Endodermal cell (in vitro differentiated cells): ENCODE measurements around the gene RTL5. TPM values are rescaled to one million over a fixed set of nuclear protein-coding genes. Genes with fewer than 3 reads are reported as not detected.
A peak's percentile ranks its signal among the peaks of the same experiment; 100 is the strongest.
"Not testable (repeated sequence)": the region's sequence is repeated elsewhere in the genome, so short reads cannot be mapped to it uniquely, and the experiment has no call there.

Source experiments
- DNase-seq: peaks from one replicate; pipeline ENCODE4 v3.0.0-alpha.2; 2017
- H3K27ac ChIP-seq: 2 replicates; pipeline ENCODE4 v1.5.1; 2013; ENCODE audit warnings: mild to moderate bottlenecking, low read depth, low read length, moderate library complexity
- H3K27me3 ChIP-seq: 2 replicates; pipeline ENCODE4 v1.6.1; 2013; ENCODE audit warnings: mild to moderate bottlenecking, low read length, moderate library complexity; ENCODE audit not compliant: insufficient read depth, control insufficient read depth, poor library complexity, severe bottlenecking
- H3K36me3 ChIP-seq: 2 replicates; pipeline ENCODE4 v1.7.0; 2013; ENCODE audit warnings: mild to moderate bottlenecking, low read length, moderate library complexity; ENCODE audit not compliant: control insufficient read depth, insufficient read depth
- H3K4me1 ChIP-seq: one replicate; pipeline ENCODE4 v1.7.0; 2013; ENCODE audit warnings: low read length; ENCODE audit not compliant: control insufficient read depth, insufficient read depth
- H3K4me3 ChIP-seq: 2 replicates; pipeline ENCODE4 v1.5.1; 2013; ENCODE audit warnings: mild to moderate bottlenecking, low read length, moderate library complexity
- H3K9ac ChIP-seq: 2 replicates; pipeline ENCODE4 v1.6.1; 2013; ENCODE audit warnings: mild to moderate bottlenecking, low read length, moderate library complexity; ENCODE audit not compliant: poor library complexity, severe bottlenecking; ENCODE audit errors: extremely low read depth
- H3K9me3 ChIP-seq: 2 replicates; pipeline ENCODE4 v1.6.1; 2013; ENCODE audit warnings: mild to moderate bottlenecking, low read length, moderate library complexity; ENCODE audit not compliant: control insufficient read depth
- H3K27ac Mint-ChIP-seq: 2 replicates; pipeline ENCODE4 v1.8.0; 2020; ENCODE audit warnings: mixed read lengths
- H3K27me3 Mint-ChIP-seq: 2 replicates; pipeline ENCODE4 v1.8.0; 2021; ENCODE audit warnings: mild to moderate bottlenecking, mixed read lengths; ENCODE audit not compliant: insufficient read depth
- H3K36me3 Mint-ChIP-seq: 2 replicates; pipeline ENCODE4 v1.8.0; 2020; ENCODE audit warnings: low read depth, mixed read lengths
- H3K4me1 Mint-ChIP-seq: 2 replicates; pipeline ENCODE4 v1.8.0; 2020; ENCODE audit warnings: mixed read lengths
- H3K4me3 Mint-ChIP-seq: 2 replicates; pipeline ENCODE4 v1.8.0; 2020; ENCODE audit warnings: mild to moderate bottlenecking, moderate library complexity, mixed read lengths
- H3K9me3 Mint-ChIP-seq: 2 replicates; pipeline ENCODE4 v1.8.0; 2020; ENCODE audit warnings: mild to moderate bottlenecking, mixed read lengths
- WGBS, 2 experiments: methylation state at CpG; one replicate each; pipeline versions ENCODE4 v1.1.5 to v1.1.7; 2013; ENCODE audit warnings: missing lambda C conversion rate in 2 of 2, mixed read lengths in 1 of 2; ENCODE audit not compliant: insufficient coverage in 1 of 2, insufficient read length in 1 of 2; 5-methylcytosine and 5-hydroxymethylcytosine counted together
- long read RNA-seq, 4 experiments: library from polyadenylated mRNA in 2 of 4; library from RNA in 1 of 4; library from capped mRNA in 1 of 4; stranded (forward) in 3 of 4; unstranded in 1 of 4; transcript quantifications; one replicate each; pipeline ENCODE4 v2.0.0, GENCODE V29; 2020 to 2021; ENCODE audit warnings: inconsistent platforms in 1 of 4
- polyA plus RNA-seq, 2 experiments: library from polyadenylated mRNA; stranded (reverse); fragments of 50-300 nt; gene quantifications; one replicate each; pipeline ENCODE4 v1.2.3, GENCODE V29; 2013
- total RNA-seq, 2 donors: library from RNA; stranded (reverse); fragmentation: NEBNext Ultra II Directional in 1 of 2; extraction: Animal tissue kit (Norgen Biotek cat#: 25700) in 1 of 2; gene quantifications; 2 replicates in 1 of 2; 3 replicates in 1 of 2; pipeline ENCODE4 v1.2.1, GENCODE V29; 2021
- TF ChIP-seq, protein P1 (sequence below): fragments of 200-600 bp; sonication (generic); conservative IDR thresholded peaks from 2 replicates; pipeline ENCODE4 v1.5.0; 2021; ENCODE audit warnings: antibody characterized with exemption, mild to moderate bottlenecking

Gene RTL5
- total RNA-seq = 1 to 10 TPM; 8.4 to 9.9 TPM
- 17.5 TPM for polyA plus RNA-seq (2013, experiment 1 of 2)
- polyA plus RNA-seq (2013, experiment 2 of 2) = 14.4 TPM
- long read RNA-seq, experiment 1, full-length matches to known transcripts = 8 of 8 reads
- long read RNA-seq, experiment 1, partial matches to known transcripts = 0 of 8 reads
- long read RNA-seq, experiment 1, other reads (novel, unspliced or antisense) = 0 of 8 reads
- long read RNA-seq, experiment 2, full-length matches to known transcripts = 4 of 4 reads
- long read RNA-seq, experiment 2, partial matches to known transcripts = 0 of 4 reads
- long read RNA-seq, experiment 2, other reads (novel, unspliced or antisense) = 0 of 4 reads
- long read RNA-seq, experiment 3, full-length matches to known transcripts = 3 of 3 reads
- long read RNA-seq, experiment 3, partial matches to known transcripts = 0 of 3 reads
- long read RNA-seq, experiment 3, other reads (novel, unspliced or antisense) = 0 of 3 reads
- long read RNA-seq, experiment 4 = 0 reads

DNA sequence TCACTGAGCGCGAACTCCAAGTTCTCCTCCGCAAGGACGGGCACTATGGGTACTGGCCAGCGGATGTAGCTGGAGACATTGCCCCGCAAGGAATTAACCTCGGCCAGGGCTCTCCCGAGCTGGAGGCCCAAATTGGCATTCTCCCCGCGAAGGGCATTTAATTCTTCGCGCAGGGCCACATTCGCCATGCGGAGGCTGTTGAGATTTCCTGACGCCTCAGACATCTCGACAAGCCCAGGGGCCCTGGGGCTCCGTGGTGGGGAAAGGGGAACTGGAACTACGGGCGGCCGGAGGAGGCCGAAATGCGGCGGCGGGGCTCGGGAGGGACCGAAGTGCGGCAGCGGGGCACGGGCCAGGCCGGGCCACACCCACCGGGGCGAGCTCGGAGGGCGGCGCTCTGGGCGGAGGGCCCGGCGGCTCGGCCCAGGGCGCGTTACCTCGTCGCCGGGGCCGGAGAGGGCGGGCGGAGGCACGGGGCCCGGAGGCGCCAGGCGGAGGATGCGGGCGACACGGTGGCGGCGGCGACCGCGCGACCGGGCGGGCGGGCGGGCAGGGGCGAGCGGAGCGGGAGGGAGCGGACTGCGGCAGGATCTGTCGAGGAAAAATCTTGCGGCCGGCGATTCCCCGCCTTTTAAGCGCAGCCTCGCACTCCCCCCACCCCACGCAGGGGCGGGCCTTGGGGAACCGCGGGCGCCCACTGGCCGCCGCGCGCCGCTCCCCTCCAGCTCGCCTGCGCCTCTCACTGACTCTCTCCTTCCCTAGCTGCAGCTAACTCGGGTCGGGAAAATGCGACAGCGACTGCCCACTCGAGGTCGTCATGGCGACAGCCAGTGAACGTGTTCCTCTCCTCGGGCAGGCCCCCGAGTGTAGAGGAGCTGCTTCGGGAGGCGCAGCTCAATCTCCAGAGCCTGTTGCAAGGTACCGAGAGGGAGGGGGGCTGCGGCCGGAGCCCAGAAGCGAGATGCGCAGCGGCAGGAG lies at the start of gene RTL5:
Gene RTL5, minus strand, starts transcription at position 599 of the 978 bp plus-strand sequence.
- WGBS, 2 experiments = 1 to 2% methylated on average over 15 to 100 of the region's 106 CpGs
- Mint-ChIP-seq H3K27me3 (peaks cover 24% of the 10 kb centered on the region), H3K36me3 (peaks cover 20% of the 10 kb centered on the region), H3K4me3 (peak within 1 kb of the TSS; percentile 58), H3K9me3 (peaks cover 70% of the 10 kb centered on the region), H3K27ac (no peak within 1 kb of the TSS), H3K4me1 (peaks cover 3% of the 10 kb centered on the region)
- Histone ChIP-seq H3K27me3 (peaks cover 15% of the 10 kb centered on the region), H3K36me3 (no peaks in the 10 kb centered on the region), H3K9ac (no peak within 1 kb of the TSS), H3K27ac (peak within 1 kb of the TSS; percentile 44), H3K9me3 (no peaks in the 10 kb centered on the region), H3K4me1 (no peaks in the 10 kb centered on the region), H3K4me3 (peak within 1 kb of the TSS; percentile 74)
- TF ChIP-seq, protein P1, sequence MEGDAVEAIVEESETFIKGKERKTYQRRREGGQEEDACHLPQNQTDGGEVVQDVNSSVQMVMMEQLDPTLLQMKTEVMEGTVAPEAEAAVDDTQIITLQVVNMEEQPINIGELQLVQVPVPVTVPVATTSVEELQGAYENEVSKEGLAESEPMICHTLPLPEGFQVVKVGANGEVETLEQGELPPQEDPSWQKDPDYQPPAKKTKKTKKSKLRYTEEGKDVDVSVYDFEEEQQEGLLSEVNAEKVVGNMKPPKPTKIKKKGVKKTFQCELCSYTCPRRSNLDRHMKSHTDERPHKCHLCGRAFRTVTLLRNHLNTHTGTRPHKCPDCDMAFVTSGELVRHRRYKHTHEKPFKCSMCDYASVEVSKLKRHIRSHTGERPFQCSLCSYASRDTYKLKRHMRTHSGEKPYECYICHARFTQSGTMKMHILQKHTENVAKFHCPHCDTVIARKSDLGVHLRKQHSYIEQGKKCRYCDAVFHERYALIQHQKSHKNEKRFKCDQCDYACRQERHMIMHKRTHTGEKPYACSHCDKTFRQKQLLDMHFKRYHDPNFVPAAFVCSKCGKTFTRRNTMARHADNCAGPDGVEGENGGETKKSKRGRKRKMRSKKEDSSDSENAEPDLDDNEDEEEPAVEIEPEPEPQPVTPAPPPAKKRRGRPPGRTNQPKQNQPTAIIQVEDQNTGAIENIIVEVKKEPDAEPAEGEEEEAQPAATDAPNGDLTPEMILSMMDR = no peak
- peak; percentile 88 for DNase-seq

DNA sequence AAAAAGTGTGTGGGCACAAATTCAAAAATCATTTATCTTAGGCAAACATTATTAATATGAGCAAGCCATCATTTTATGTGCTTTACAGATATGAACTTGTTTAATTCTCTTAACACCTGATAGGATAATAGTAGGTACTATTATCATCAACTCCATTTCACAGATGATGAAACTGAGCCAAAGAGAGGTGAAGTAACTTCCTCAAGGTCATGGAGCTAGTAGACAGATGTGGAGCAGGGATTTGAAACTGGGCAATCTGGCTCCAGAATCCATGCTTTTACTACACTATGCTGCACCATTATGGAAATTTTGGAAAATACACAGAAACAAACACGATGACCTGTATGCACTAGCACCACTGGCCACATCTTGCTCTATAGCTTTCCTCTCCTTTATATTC lies 48.8 kb upstream of the RTL5 start:
- no peaks in the 10 kb centered on the region for H3K36me3 ChIP-seq
- 100% methylated on average over 1 of the region's 1 CpG; no CpG with 5 or more reads in 1 of the 2 experiments for WGBS, 2 experiments
- no peaks in the 10 kb centered on the region for H3K27me3 ChIP-seq
- no peak overlapping the region for H3K27ac ChIP-seq
- Mint-ChIP-seq H3K9me3 (peaks cover 39% of the 10 kb centered on the region), H3K36me3 (peaks cover 2% of the 10 kb centered on the region), H3K4me3 (no peak overlapping the region), H3K27ac (no peak overlapping the region), H3K27me3 (peaks cover 4% of the 10 kb centered on the region), H3K4me1 (no peaks in the 10 kb centered on the region)
- no peaks in the 10 kb centered on the region for H3K9me3 ChIP-seq
- DNase-seq = no peak
- H3K9ac ChIP-seq = no peak overlapping the region
- TF ChIP-seq, protein P1 = no peak
- H3K4me3 ChIP-seq = peak overlapping the region; percentile 93
- H3K4me1 ChIP-seq = no peaks in the 10 kb centered on the region

DNA sequence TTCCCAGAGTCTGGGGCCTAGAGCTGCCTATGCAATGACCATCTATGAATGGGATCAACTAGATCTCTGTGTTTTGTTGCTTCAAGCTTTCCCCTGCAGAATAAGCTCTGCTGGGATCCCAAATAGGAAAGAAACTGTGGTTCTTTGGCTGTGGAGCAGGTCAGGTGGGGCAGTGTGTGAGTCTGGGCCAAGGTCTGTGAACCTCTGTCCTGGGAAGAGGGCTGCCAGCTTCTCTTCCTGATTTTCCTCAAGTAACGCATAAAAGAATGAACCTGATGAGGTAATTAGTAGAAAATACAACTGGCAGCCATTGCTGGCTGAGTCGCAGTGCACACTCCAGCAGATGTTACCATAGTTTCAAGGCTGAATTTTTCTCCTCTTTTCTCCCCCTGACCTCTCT lies 45.3 kb upstream of the RTL5 start:
- Histone ChIP-seq H3K9ac (no peak overlapping the region), H3K4me1 (no peaks in the 10 kb centered on the region), H3K9me3 (no peaks in the 10 kb centered on the region), H3K27ac (no peak overlapping the region), H3K27me3 (no peaks in the 10 kb centered on the region), H3K4me3 (no peak overlapping the region), H3K36me3 (no peaks in the 10 kb centered on the region)
- peaks cover 48% of the 10 kb centered on the region for H3K9me3 Mint-ChIP-seq
- peaks cover 22% of the 10 kb centered on the region for H3K27me3 Mint-ChIP-seq
- H3K4me1 Mint-ChIP-seq = no peaks in the 10 kb centered on the region
- 91% methylated on average over 2 of the region's 2 CpGs; no CpG with 5 or more reads in 1 of the 2 experiments for WGBS, 2 experiments
- H3K4me3 Mint-ChIP-seq = no peak overlapping the region
- DNase-seq = no peak
- H3K36me3 Mint-ChIP-seq = peaks cover 2% of the 10 kb centered on the region
- TF ChIP-seq, protein P1 = no peak
- H3K27ac Mint-ChIP-seq = no peak overlapping the region

DNA sequence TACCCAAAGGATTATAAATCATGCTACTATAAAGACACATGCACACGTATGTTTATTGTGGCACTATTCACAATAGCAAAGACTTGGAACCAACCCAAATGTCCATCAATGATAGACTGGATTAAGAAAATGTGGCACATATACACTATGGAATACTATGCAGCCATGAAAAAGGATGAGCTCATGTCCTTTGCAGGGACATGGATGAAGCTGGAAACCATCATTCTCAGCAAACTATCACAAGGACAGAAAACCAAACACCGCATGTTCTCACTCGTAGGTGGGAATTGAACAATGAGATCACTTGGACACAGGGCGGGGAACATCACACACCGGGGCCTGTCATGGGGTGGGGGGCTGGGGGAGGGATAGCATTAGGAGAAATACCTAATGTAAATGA lies 44.6 kb upstream of the RTL5 start:
- not testable (repeated sequence) for DNase-seq, H3K27ac Mint-ChIP-seq, H3K4me1 ChIP-seq, H3K27me3 ChIP-seq, H3K4me3 ChIP-seq, H3K4me1 Mint-ChIP-seq, H3K4me3 Mint-ChIP-seq, H3K27ac ChIP-seq, H3K9me3 ChIP-seq, H3K9ac ChIP-seq, H3K36me3 Mint-ChIP-seq, H3K36me3 ChIP-seq
- WGBS, 2 experiments = 100% methylated on average over 2 of the region's 5 CpGs; no CpG with 5 or more reads in 1 of the 2 experiments
- Mint-ChIP-seq H3K27me3 (peaks cover 22% of the 10 kb centered on the region), H3K9me3 (peaks cover 51% of the 10 kb centered on the region)
